Neural cell (in vitro differentiated cells): ENCODE data around the gene ZBTB7B. TPM values are rescaled to one million over a fixed set of nuclear protein-coding genes. Genes with fewer than 3 reads are reported as not detected.
A peak's percentile ranks its signal among the peaks of the same experiment; 100 is the strongest.

Source experiments
- H2AFZ ChIP-seq: fragments of 200-600, 300-800 bp; sonication (generic), shearing (Covaris generic); 2 replicates; pipeline ENCODE4 v1.6.0; 2014; ENCODE audit warnings: low read depth, mild to moderate bottlenecking, antibody characterized with exemption, low read length, moderate library complexity
- H3F3A ChIP-seq: fragments of 200-600 bp; shearing (Covaris generic); 2 replicates; pipeline ENCODE4 v1.6.1; 2016; ENCODE audit warnings: mild to moderate bottlenecking, moderate library complexity, mixed read lengths, antibody characterized with exemption, low read length; ENCODE audit not compliant: insufficient read depth, poor library complexity, severe bottlenecking
- H3K27ac ChIP-seq: fragments of 200-600, 300-800 bp; sonication (generic), shearing (Covaris generic); 2 replicates; pipeline ENCODE4 v1.5.1; 2014; ENCODE audit warnings: mild to moderate bottlenecking, low read length, moderate library complexity
- H3K27me3 ChIP-seq: fragments of 300-800, 200-600 bp; sonication (generic), shearing (Covaris generic); 2 replicates; pipeline ENCODE4 v1.6.0; 2014; ENCODE audit warnings: mild to moderate bottlenecking, low read depth, low read length, moderate library complexity; ENCODE audit not compliant: insufficient read depth
- H3K36me3 ChIP-seq: fragments of 300-800, 200-600 bp; sonication (generic), shearing (Covaris generic); 2 replicates; pipeline ENCODE4 v1.5.1; 2014; ENCODE audit warnings: mild to moderate bottlenecking, antibody characterized with exemption, low read length, moderate library complexity; ENCODE audit not compliant: insufficient read depth
- H3K4me2 ChIP-seq: fragments of 300-800, 200-600 bp; sonication (generic), shearing (Covaris generic); 2 replicates; pipeline ENCODE4 v1.6.0; 2014; ENCODE audit warnings: mild to moderate bottlenecking, low read length
- H3K4me3 ChIP-seq: fragments of 300-800, 200-600 bp; sonication (generic), shearing (Covaris generic); 2 replicates; pipeline ENCODE4 v1.5.1; 2014; ENCODE audit warnings: mild to moderate bottlenecking, low read length, moderate library complexity
- H3K79me2 ChIP-seq: fragments of 200-600 bp; shearing (Covaris generic); replicated peaks from 2 replicates; pipeline ENCODE4 v1.6.0; 2014; ENCODE audit warnings: mild to moderate bottlenecking, low read length, moderate library complexity; ENCODE audit not compliant: insufficient read depth
- H3K9ac ChIP-seq: fragments of 300-800, 200-600 bp; sonication (generic), shearing (Covaris generic); 2 replicates; pipeline ENCODE4 v1.6.1; 2016; ENCODE audit warnings: mild to moderate bottlenecking, low read length, mixed read lengths
- H3K9me2 ChIP-seq: fragments of 200-600 bp; shearing (Covaris generic); 2 replicates; pipeline ENCODE4 v1.6.1; 2016; ENCODE audit warnings: mild to moderate bottlenecking, low read length, mixed read lengths; ENCODE audit not compliant: insufficient read depth
- H3K9me3 ChIP-seq: fragments of 200-600, 300-800 bp; sonication (generic), shearing (Covaris generic); 2 replicates; pipeline ENCODE4 v1.6.1; 2016; ENCODE audit warnings: mild to moderate bottlenecking, mixed run types, low read length, moderate library complexity, mixed read lengths
- H4K20me1 ChIP-seq: fragments of 200-600 bp; shearing (Covaris generic); 2 replicates; pipeline ENCODE4 v1.6.1; 2016; ENCODE audit warnings: mild to moderate bottlenecking, mixed run types; ENCODE audit not compliant: insufficient read depth
- EP300 ChIP-seq: fragments of 450-650 bp; conservative IDR thresholded peaks from 2 replicates; pipeline ENCODE4 v1.6.1; 2014; ENCODE audit warnings: antibody characterized with exemption, mild to moderate bottlenecking, moderate library complexity; ENCODE audit not compliant: poor library complexity, severe bottlenecking
- EZH2 ChIP-seq: fragments of 200-600, 300-800 bp; shearing (Covaris generic), sonication (generic); IDR thresholded peaks from 2 replicates; pipeline ENCODE4 v1.6.1; 2014; ENCODE audit warnings: antibody characterized with exemption, low read length, borderline replicate concordance, mild to moderate bottlenecking; ENCODE audit not compliant: insufficient read depth, poor library complexity, severe bottlenecking
- POLR2AphosphoS5 ChIP-seq: IDR thresholded peaks from 2 replicates; pipeline ENCODE4 v1.6.1; 2012
- SMC3 ChIP-seq: fragments of 450-650 bp; conservative IDR thresholded peaks from 2 replicates; pipeline ENCODE4 v1.6.1; 2014; ENCODE audit warnings: antibody characterized with exemption, mild to moderate bottlenecking, moderate library complexity; ENCODE audit not compliant: poor library complexity
- polyA plus RNA-seq: library from polyadenylated mRNA; depleted of rRNA; stranded (reverse); fragments of >200 nt; gene quantifications from 2 replicates; pipeline ENCODE4 v1.2.3, GENCODE V29; 2014
- TF ChIP-seq, protein P1 (sequence below): fragments of 450-650 bp; IDR thresholded peaks from 2 replicates; pipeline ENCODE4 v1.5.1; 2014; ENCODE audit warnings: antibody characterized with exemption, mild to moderate bottlenecking, moderate library complexity; ENCODE audit not compliant: poor library complexity, severe bottlenecking
- TF ChIP-seq, protein P2 (sequence below): IDR thresholded peaks from 2 replicates; pipeline ENCODE4 v1.6.1; 2012; ENCODE audit warnings: borderline replicate concordance

The ZBTB7B gene
- polyA plus RNA-seq, 1 donor from 2014 or later, result 0.54 TPM

DNA sequence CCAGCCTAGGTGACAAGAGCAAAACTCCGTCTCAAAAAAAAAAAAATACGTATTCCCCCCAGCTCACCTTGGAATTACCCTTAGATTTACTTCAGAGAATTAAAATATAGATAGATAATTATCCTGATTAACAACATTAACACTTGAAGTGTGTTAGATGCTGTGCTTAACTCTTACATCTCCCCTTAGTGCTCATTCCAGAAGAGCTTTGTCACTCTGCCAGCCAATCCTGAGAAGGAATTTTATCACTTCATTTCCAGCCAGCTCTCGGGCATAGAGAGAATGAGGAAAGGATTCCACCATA, 30.4 kb upstream of the ZBTB7B start:
- no peaks in the 10 kb centered on the region for H3K36me3 ChIP-seq
- H3K4me2 ChIP-seq, result no peak overlapping the region
- TF ChIP-seq SMC3 (no peak), EZH2 (no peak), POLR2AphosphoS5 (no peak), EP300 (no peak)
- TF ChIP-seq, protein P1, sequence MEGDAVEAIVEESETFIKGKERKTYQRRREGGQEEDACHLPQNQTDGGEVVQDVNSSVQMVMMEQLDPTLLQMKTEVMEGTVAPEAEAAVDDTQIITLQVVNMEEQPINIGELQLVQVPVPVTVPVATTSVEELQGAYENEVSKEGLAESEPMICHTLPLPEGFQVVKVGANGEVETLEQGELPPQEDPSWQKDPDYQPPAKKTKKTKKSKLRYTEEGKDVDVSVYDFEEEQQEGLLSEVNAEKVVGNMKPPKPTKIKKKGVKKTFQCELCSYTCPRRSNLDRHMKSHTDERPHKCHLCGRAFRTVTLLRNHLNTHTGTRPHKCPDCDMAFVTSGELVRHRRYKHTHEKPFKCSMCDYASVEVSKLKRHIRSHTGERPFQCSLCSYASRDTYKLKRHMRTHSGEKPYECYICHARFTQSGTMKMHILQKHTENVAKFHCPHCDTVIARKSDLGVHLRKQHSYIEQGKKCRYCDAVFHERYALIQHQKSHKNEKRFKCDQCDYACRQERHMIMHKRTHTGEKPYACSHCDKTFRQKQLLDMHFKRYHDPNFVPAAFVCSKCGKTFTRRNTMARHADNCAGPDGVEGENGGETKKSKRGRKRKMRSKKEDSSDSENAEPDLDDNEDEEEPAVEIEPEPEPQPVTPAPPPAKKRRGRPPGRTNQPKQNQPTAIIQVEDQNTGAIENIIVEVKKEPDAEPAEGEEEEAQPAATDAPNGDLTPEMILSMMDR, result no peak
- no peak overlapping the region for H3K27ac ChIP-seq
- no peaks in the 10 kb centered on the region for H3K9me2 ChIP-seq
- H3F3A ChIP-seq, result peaks cover 3% of the 10 kb centered on the region
- H3K4me3 ChIP-seq, result no peak overlapping the region
- no peaks in the 10 kb centered on the region for H3K27me3 ChIP-seq
- H2AFZ ChIP-seq, result no peak overlapping the region
- no peak overlapping the region for H3K9ac ChIP-seq
- H4K20me1 ChIP-seq, result no peaks in the 10 kb centered on the region
- H3K79me2 ChIP-seq, result peaks cover 19% of the 10 kb centered on the region
- no peaks in the 10 kb centered on the region for H3K9me3 ChIP-seq

DNA sequence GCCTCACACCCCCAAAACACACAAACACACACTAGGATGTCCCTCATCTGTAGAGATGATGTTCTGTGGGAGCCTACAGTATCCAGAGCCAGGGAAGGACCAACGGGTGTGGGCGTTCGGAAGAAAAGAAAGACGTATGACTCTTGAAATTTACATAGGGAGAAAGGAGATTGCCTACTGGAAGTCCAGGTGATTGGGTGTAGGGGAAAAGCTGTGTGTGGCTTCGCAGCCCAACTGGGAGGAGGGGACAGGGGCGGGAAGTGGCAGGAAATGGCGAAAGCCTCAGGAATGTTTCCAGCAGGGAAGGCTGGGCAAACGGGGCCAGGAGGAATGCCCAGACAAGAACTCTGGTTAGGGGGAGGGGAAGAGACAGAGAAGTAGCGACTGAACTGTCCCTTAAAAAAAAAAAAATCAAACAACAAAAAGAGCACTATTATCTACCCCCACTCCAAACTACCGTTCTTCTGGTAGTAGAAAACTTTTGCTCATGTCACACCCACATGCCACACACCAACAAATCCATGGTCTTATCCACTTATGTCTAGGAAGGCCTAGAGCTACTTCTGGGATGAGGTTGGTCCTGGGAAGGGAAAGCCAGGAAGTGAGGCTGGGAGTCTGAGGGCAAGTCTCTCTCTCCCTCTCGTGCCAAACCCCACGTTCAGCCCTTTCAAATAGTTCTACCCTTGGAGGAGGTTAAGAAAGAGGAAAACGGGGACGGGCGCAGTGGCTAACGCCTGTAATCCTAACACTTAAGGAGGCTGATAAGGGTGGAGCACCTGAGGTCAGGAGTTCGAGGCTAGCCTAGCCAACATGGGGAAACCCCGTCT, 29.9 kb upstream of the ZBTB7B start:
- Histone ChIP-seq H3K36me3 (no peaks in the 10 kb centered on the region), H2AFZ (no peak overlapping the region), H3F3A (peaks cover 3% of the 10 kb centered on the region), H3K4me3 (peak overlapping the region; percentile 83), H3K27me3 (no peaks in the 10 kb centered on the region), H3K79me2 (peaks cover 24% of the 10 kb centered on the region), H3K27ac (no peak overlapping the region), H3K9me3 (no peaks in the 10 kb centered on the region), H3K9me2 (no peaks in the 10 kb centered on the region), H4K20me1 (no peaks in the 10 kb centered on the region), H3K9ac (peak overlapping the region; percentile 5), H3K4me2 (no peak overlapping the region)
- TF ChIP-seq, protein P1, result no peak
- TF ChIP-seq SMC3, result no peak
- TF ChIP-seq POLR2AphosphoS5, result no peak
- TF ChIP-seq, protein P2, sequence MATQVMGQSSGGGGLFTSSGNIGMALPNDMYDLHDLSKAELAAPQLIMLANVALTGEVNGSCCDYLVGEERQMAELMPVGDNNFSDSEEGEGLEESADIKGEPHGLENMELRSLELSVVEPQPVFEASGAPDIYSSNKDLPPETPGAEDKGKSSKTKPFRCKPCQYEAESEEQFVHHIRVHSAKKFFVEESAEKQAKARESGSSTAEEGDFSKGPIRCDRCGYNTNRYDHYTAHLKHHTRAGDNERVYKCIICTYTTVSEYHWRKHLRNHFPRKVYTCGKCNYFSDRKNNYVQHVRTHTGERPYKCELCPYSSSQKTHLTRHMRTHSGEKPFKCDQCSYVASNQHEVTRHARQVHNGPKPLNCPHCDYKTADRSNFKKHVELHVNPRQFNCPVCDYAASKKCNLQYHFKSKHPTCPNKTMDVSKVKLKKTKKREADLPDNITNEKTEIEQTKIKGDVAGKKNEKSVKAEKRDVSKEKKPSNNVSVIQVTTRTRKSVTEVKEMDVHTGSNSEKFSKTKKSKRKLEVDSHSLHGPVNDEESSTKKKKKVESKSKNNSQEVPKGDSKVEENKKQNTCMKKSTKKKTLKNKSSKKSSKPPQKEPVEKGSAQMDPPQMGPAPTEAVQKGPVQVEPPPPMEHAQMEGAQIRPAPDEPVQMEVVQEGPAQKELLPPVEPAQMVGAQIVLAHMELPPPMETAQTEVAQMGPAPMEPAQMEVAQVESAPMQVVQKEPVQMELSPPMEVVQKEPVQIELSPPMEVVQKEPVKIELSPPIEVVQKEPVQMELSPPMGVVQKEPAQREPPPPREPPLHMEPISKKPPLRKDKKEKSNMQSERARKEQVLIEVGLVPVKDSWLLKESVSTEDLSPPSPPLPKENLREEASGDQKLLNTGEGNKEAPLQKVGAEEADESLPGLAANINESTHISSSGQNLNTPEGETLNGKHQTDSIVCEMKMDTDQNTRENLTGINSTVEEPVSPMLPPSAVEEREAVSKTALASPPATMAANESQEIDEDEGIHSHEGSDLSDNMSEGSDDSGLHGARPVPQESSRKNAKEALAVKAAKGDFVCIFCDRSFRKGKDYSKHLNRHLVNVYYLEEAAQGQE, result no peak
- no peak for TF ChIP-seq EZH2
